Upper lobe of left lung (tissue), 4 donors: ENCODE measurements around the gene PRKG1.

Source experiments
- EP300 ChIP-seq, 4 donors: sonication (generic); formaldehyde crosslinking; IDR thresholded peaks; one replicate each; pipeline ENCODE4 v1.5.1; 2017; ENCODE audit warnings: antibody characterized with exemption in 4 of 4, control low read depth in 2 of 4
- POLR2A ChIP-seq, 4 donors: fragments of 450-650 bp; IDR thresholded peaks; one replicate each; pipeline ENCODE4 v1.5.1; 2016 to 2017; ENCODE audit warnings: antibody characterized with exemption in 4 of 4, mild to moderate bottlenecking in 2 of 4
- POLR2AphosphoS5 ChIP-seq, 2 donors: sonication (generic); formaldehyde crosslinking; IDR thresholded peaks; one replicate each; pipeline ENCODE4 v1.5.1; 2017; ENCODE audit warnings: antibody characterized with exemption in 2 of 2
- TF ChIP-seq, protein P1 (sequence below), 6 experiments: fragments of 450-650 bp in 4 of 6; fragments of 200-600 bp in 2 of 6; sonication (generic) in 2 of 6; IDR thresholded peaks; one replicate each; pipeline ENCODE4 v1.5.1; 2016 to 2019; ENCODE audit warnings: antibody characterized with exemption in 6 of 6

DNA sequence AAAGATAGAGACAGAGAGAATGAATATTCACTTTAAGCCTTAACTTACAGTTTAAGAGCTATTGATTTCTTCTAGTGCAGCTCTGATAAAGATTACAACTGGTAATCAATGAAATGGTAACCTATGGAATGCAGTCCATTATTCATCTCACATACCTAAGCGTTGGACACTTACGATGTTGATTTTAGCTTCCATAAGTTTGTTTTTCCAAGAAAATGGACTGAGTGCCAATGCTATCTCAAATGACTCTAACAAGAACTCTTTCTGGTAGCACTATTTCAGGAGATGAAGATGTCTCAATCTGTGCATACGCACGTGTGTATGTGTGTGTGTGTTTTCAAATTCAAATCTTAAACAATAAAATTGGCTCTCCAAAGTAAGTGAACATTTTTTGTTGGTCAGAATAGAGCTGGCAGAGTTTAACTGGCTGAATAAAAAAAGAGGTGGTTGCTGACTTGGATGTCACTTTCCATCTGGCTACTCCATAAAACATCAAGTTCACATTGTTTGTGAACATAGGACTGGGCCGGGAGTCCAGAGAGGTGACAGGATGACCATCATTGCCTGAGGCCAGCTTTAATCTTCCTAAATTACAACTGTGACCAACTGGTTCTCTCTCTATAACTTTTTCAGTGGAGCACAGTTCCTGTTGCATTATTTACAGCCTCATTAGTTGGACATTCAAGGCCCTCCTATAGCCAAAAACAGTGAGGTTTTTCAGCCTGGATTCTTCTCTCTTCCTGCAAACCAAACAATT is 732.0 kb downstream of the PRKG1 start:
- TF ChIP-seq POLR2A (IDR thresholded peaks at IDR 0.05): no peak
- TF ChIP-seq, protein P1, sequence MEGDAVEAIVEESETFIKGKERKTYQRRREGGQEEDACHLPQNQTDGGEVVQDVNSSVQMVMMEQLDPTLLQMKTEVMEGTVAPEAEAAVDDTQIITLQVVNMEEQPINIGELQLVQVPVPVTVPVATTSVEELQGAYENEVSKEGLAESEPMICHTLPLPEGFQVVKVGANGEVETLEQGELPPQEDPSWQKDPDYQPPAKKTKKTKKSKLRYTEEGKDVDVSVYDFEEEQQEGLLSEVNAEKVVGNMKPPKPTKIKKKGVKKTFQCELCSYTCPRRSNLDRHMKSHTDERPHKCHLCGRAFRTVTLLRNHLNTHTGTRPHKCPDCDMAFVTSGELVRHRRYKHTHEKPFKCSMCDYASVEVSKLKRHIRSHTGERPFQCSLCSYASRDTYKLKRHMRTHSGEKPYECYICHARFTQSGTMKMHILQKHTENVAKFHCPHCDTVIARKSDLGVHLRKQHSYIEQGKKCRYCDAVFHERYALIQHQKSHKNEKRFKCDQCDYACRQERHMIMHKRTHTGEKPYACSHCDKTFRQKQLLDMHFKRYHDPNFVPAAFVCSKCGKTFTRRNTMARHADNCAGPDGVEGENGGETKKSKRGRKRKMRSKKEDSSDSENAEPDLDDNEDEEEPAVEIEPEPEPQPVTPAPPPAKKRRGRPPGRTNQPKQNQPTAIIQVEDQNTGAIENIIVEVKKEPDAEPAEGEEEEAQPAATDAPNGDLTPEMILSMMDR (IDR thresholded peaks at IDR 0.05): no peak
- TF ChIP-seq EP300 (IDR thresholded peaks at IDR 0.05): no peak
- TF ChIP-seq POLR2AphosphoS5 (IDR thresholded peaks at IDR 0.05): no peak
